HepG2 (cell line): ENCODE data around the gene CARMIL3. TPM values are rescaled to one million over a fixed set of nuclear protein-coding genes. Genes with fewer than 3 reads are reported as not detected.
A peak's percentile ranks its signal among the peaks of the same experiment; 100 is the strongest.

ENCODE experiments used
- ATAC-seq: fragments of 200-7000 bp; cut with Tn5 transposase; 3 replicates; pipeline ENCODE4 v1.9.1; 2020; ENCODE audit warnings: mild to moderate bottlenecking, moderate library complexity
- BruUV-seq: library from RNA; stranded (reverse); fragments of 400-500 nt; replicated peaks from 2 replicates; lab custom pipeline; 2021; lab: Mats Ljungman, UMichigan
- CTCF ChIA-PET: fragments of 300-600 bp; formaldehyde crosslinking; extraction: SDS; loops from one replicate; lab custom pipeline; 2021; ENCODE audit warnings: low total read pairs, inconsistent platforms, low intra/inter-chr PET ratio; lab: Yijun Ruan, JAX
- POLR2A ChIA-PET: fragments of 350-600 bp; sonication (Branson Sonifier 250); formaldehyde crosslinking; loops from one replicate; lab custom pipeline; 2020; ENCODE audit warnings: antibody characterized with exemption, inconsistent platforms; lab: Yijun Ruan, JAX
- DNase-seq: peaks from one replicate; pipeline ENCODE4 v3.0.0-alpha.2; 2015; ENCODE audit warnings: low spot score
- FAIRE-seq: peaks from 3 replicates; lab custom pipeline; 2011; peaks lifted over from hg19 to GRCh38; lab: Jason Lieb, UNC
- H2AFZ ChIP-seq: one replicate; pipeline ENCODE4 v1.6.1; 2011; ENCODE audit warnings: low read length, inconsistent platforms
- H3K27ac ChIP-seq: fragments of 300-600 bp; 3 replicates; pipeline ENCODE4 v1.8.0; 2011; ENCODE audit warnings: mixed run types, mild to moderate bottlenecking, mixed read lengths, low read length, inconsistent platforms; ENCODE audit not compliant: insufficient read depth; ENCODE audit errors: extremely low read length
- H3K27me3 ChIP-seq, 2 experiments: fragments of 200-600 bp in 1 of 2; 2 replicates in 1 of 2; 3 replicates in 1 of 2; pipeline versions ENCODE4 v1.6.0 to v1.8.0; 2011; ENCODE audit warnings: low read length in 2 of 2, mild to moderate bottlenecking in 2 of 2, moderate library complexity in 2 of 2, inconsistent platforms in 1 of 2; ENCODE audit not compliant: insufficient read depth in 2 of 2, control insufficient read depth in 1 of 2
- H3K36me3 ChIP-seq, 2 experiments: fragments of 200-600 bp in 1 of 2; replicated peaks in 1 of 2; 2 replicates in 1 of 2; 3 replicates in 1 of 2; pipeline versions ENCODE4 v1.5.1 to v1.8.0; 2011; ENCODE audit warnings: low read length in 2 of 2, inconsistent platforms in 1 of 2; ENCODE audit not compliant: insufficient read depth in 2 of 2, control insufficient read depth in 1 of 2
- H3K4me1 ChIP-seq: 2 replicates; pipeline ENCODE4 v1.5.1; 2012; ENCODE audit warnings: low read length, inconsistent platforms; ENCODE audit not compliant: insufficient read depth
- H3K4me2 ChIP-seq: 2 replicates; pipeline ENCODE4 v1.6.0; 2011; ENCODE audit warnings: low read depth, low read length, inconsistent platforms
- H3K4me3 ChIP-seq, 3 experiments: fragments of 200-600 bp in 1 of 3; sonication (generic), shearing (Covaris generic) in 1 of 3; replicated peaks in 1 of 3; 2 replicates each; pipeline ENCODE4 v1.5.1; 2011 to 2016; ENCODE audit warnings: low read length in 3 of 3, inconsistent platforms in 2 of 3, low read depth in 2 of 3, mild to moderate bottlenecking in 2 of 3, control low read depth in 1 of 3, mixed read lengths in 1 of 3; ENCODE audit not compliant: insufficient read depth in 1 of 3
- H3K79me2 ChIP-seq: one replicate; pipeline ENCODE4 v1.6.1; 2011; ENCODE audit warnings: low read length, inconsistent platforms; ENCODE audit not compliant: insufficient read depth
- H3K9ac ChIP-seq: 2 replicates; pipeline ENCODE4 v1.6.0; 2011; ENCODE audit warnings: mild to moderate bottlenecking, low read depth, low read length, inconsistent platforms; ENCODE audit not compliant: insufficient read depth
- H3K9me3 ChIP-seq: 2 replicates; pipeline ENCODE4 v1.5.1; 2012; ENCODE audit warnings: mild to moderate bottlenecking, low read length
- H4K20me1 ChIP-seq: 2 replicates; pipeline ENCODE4 v1.6.0; 2011; ENCODE audit warnings: inconsistent platforms, mild to moderate bottlenecking, low read length, moderate library complexity; ENCODE audit not compliant: insufficient read depth
- ATM ChIP-seq: fragments of 450-650 bp; IDR thresholded peaks from 2 replicates; pipeline ENCODE4 v1.7.1; 2017; ENCODE audit warnings: mild to moderate bottlenecking, borderline replicate concordance
- BORCS8-MEF2B ChIP-seq: sonication (generic); formaldehyde crosslinking; IDR thresholded peaks from 2 replicates; pipeline ENCODE4 v1.8.0; 2022; ENCODE audit warnings: mild to moderate bottlenecking, missing genetic modification reagents
- DR1 ChIP-seq: sonication (generic); formaldehyde crosslinking; IDR thresholded peaks from 2 replicates; pipeline ENCODE4 v1.8.0; 2021; ENCODE audit warnings: mild to moderate bottlenecking, missing genetic modification reagents, inconsistent platforms
- FLYWCH1 ChIP-seq: sonication (generic); formaldehyde crosslinking; IDR thresholded peaks from 2 replicates; pipeline ENCODE4 v1.8.1; 2023; ENCODE audit warnings: mild to moderate bottlenecking, missing genetic modification reagents
- FOXJ3 ChIP-seq: sonication (generic); formaldehyde crosslinking; IDR thresholded peaks from 2 replicates; pipeline ENCODE4 v1.4.0; 2020; ENCODE audit warnings: missing genetic modification reagents, mild to moderate bottlenecking, borderline replicate concordance
- GABPA ChIP-seq, 2 experiments: IDR thresholded peaks; 2 replicates each; pipeline ENCODE4 v1.6.1; 2011 to 2016; ENCODE audit warnings: low read depth in 2 of 2, low read length in 1 of 2, missing biosample characterization in 1 of 2, missing genetic modification characterization in 1 of 2
- MTA3 ChIP-seq: sonication (generic); formaldehyde crosslinking; IDR thresholded peaks from 2 replicates; pipeline ENCODE4 v1.4.0; 2020; ENCODE audit warnings: missing genetic modification reagents
- NR2F2 ChIP-seq: IDR thresholded peaks from 2 replicates; pipeline ENCODE4 v1.6.1; 2012; ENCODE audit warnings: low read depth, inconsistent platforms, borderline replicate concordance
- SMAD1 ChIP-seq: sonication (generic); formaldehyde crosslinking; IDR thresholded peaks from 2 replicates; pipeline ENCODE4 v1.4.0; 2020; ENCODE audit warnings: missing genetic modification reagents, low read depth, mild to moderate bottlenecking, borderline replicate concordance
- SRSF1 ChIP-seq: fragments of 200-400 bp; formaldehyde crosslinking; optimal IDR thresholded peaks from 2 replicates; pipeline ENCODE3; 2017; ENCODE audit warnings: mild to moderate bottlenecking, low read depth, low read length, moderate library complexity
- TFAP4 ChIP-seq: sonication (generic); IDR thresholded peaks from 2 replicates; pipeline ENCODE4 v1.6.1; 2016; ENCODE audit warnings: low read depth, borderline replicate concordance
- ZBTB38 ChIP-seq: sonication (generic); formaldehyde crosslinking; IDR thresholded peaks from 2 replicates; pipeline ENCODE4 v1.5.1; 2020; ENCODE audit warnings: mild to moderate bottlenecking, missing genetic modification reagents
- ZNF20 ChIP-seq: sonication (generic); formaldehyde crosslinking; IDR thresholded peaks from 2 replicates; pipeline ENCODE4 v1.4.0; 2020; ENCODE audit warnings: mild to moderate bottlenecking, moderate library complexity, missing genetic modification reagents
- ZNF225 ChIP-seq: sonication (generic); formaldehyde crosslinking; IDR thresholded peaks from 2 replicates; pipeline ENCODE4 v1.4.0; 2020; ENCODE audit warnings: mild to moderate bottlenecking, missing genetic modification reagents
- ZNF264 ChIP-seq: sonication (generic); formaldehyde crosslinking; IDR thresholded peaks from 2 replicates; pipeline ENCODE4 v1.4.0; 2020; ENCODE audit warnings: missing genetic modification reagents
- ZNF382 ChIP-seq: sonication (generic); formaldehyde crosslinking; IDR thresholded peaks from 2 replicates; pipeline ENCODE4 v1.5.0; 2020; ENCODE audit warnings: missing genetic modification reagents, mild to moderate bottlenecking, borderline replicate concordance
- ZNF451 ChIP-seq: sonication (generic); formaldehyde crosslinking; IDR thresholded peaks from 2 replicates; pipeline ENCODE4 v1.5.0; 2020; ENCODE audit warnings: mild to moderate bottlenecking, missing genetic modification reagents
- ZNF576 ChIP-seq: sonication (generic); formaldehyde crosslinking; IDR thresholded peaks from 2 replicates; pipeline ENCODE4 v1.4.0; 2020; ENCODE audit warnings: mild to moderate bottlenecking, missing genetic modification reagents
- ZNF629 ChIP-seq: sonication (generic); formaldehyde crosslinking; conservative IDR thresholded peaks from 2 replicates; pipeline ENCODE4 v1.5.0; 2020; ENCODE audit warnings: missing genetic modification reagents
- ZNF710 ChIP-seq: sonication (generic); formaldehyde crosslinking; IDR thresholded peaks from 2 replicates; pipeline ENCODE4 v1.5.0; 2020; ENCODE audit warnings: mild to moderate bottlenecking, missing genetic modification reagents, borderline replicate concordance
- WGBS: methylation state at CpG from one replicate; pipeline ENCODE4 v1.1.6; 2017; ENCODE audit warnings: low lambda C conversion rate; 5-methylcytosine and 5-hydroxymethylcytosine counted together
- in situ Hi-C: cut with HindIII; loops from 2 replicates; pipeline ENCODE4 v1.10.0; 2017; ENCODE audit warnings: low pct_unique_long_range_greater_than_20kb; ENCODE audit not compliant: extremely low pct_ligation_motif_present
- intact Hi-C: fragments of 100-400 bp; cut with micrococcal nuclease; formaldehyde crosslinking; loops from one replicate; pipeline ENCODE4 v1.10.0; 2022; ENCODE audit not compliant: unreplicated experiment
- polyA plus RNA-seq, 8 experiments: library from polyadenylated mRNA; depleted of rRNA in 3 of 8; stranded (reverse) in 7 of 8; unstranded in 1 of 8; fragments of >200 nt; fragmentation: Illumina TruSeq in 4 of 8; extraction: Trizol in 4 of 8; gene quantifications; 2 replicates each; pipeline versions ENCODE4 v1.2.1 to v1.2.3, GENCODE V29; 2011 to 2016; ENCODE audit warnings: low read depth in 4 of 8, missing spikeins in 1 of 8, mixed read lengths in 1 of 8; ENCODE audit not compliant: insufficient read depth in 1 of 8
- total RNA-seq, 5 experiments: library from RNA; depleted of rRNA; stranded (reverse); fragments of >200 nt; fragmentation: Illumina TruSeq; extraction: Trizol; gene quantifications; 2 replicates each; pipeline ENCODE4 v1.2.3, GENCODE V29; 2016; ENCODE audit warnings: low read depth in 1 of 5

The CARMIL3 gene
- total and polyA plus RNA-seq, 2 of the 13 experiments (the other 11 are each of a cell fraction or from before 2014, with no cell fraction given): 0.27 to 0.55 TPM

- ATAC-seq (no peak), DNase-seq (no peak), FAIRE-seq (no peak)
- TSS peak; percentile 55 for BruUV-seq
- intact Hi-C loops (loop anchor here (5.0 kb wide), 2 partner anchors 111 to 481 kb away; no protein-coding TSS in a partner anchor), in situ Hi-C loops (loop anchor here (5.0 kb wide), 2 partner anchors 36 to 81 kb away; no protein-coding TSS in a partner anchor)
- no peaks in the 10 kb centered on the region for H3K9me3 ChIP-seq
- H3K9ac ChIP-seq: peak overlapping the region; percentile 63
- H3K4me1 ChIP-seq: peaks cover 63% of the 10 kb centered on the region
- peaks cover 0 to 6% of the 10 kb centered on the region in 2 experiments; a peak in 1 of 5 replicates for H3K27me3 ChIP-seq
- H4K20me1 ChIP-seq: 0 out of 2 replicates have a peak, but pooled peaks cover 4% of the 10 kb centered on the region
- H3K4me2 ChIP-seq: peak overlapping the region; percentile 72
- peak overlapping the region in 2 of 3 experiments; percentile 86 to 97; a peak in 3 of 6 replicates for H3K4me3 ChIP-seq
- peaks cover 26% of the 10 kb centered on the region for H3K79me2 ChIP-seq
- ChIA-PET POLR2A (interaction anchor here (0.6 to 14.4 kb wide), 85 partner anchors 8 to 1504 kb away, joined by 3 to 627 read pairs (median 6); partner anchors contain the start of genes ACIN1, AJUBA, BCL2L2 and C14orf119), CTCF (interaction anchor here (1.1 to 3.3 kb wide), 4 partner anchors 16 to 79 kb away, joined by 3 to 15 read pairs (median 8); no protein-coding TSS in a partner anchor)
- peak overlapping the region; percentile 71 for H3K27ac ChIP-seq
- peak overlapping the region; percentile 21 for H2AFZ ChIP-seq
- H3K36me3 ChIP-seq: peaks cover 12 to 15% of the 10 kb centered on the region in 2 experiments
- 79% methylated on average over 19 of the region's 19 CpGs for WGBS
- TF ChIP-seq ZNF264 (CRISPR knock-in tag) (0 out of 2 replicates have a peak, but pooled peaks have one; percentile 12), ZBTB38 (CRISPR knock-in tag) (peak; percentile 67), NR2F2 (no peak), ZNF576 (0 out of 2 replicates have a peak, but pooled peaks have one; percentile 34), ZNF20 (CRISPR knock-in tag) (no peak), ZNF451 (CRISPR knock-in tag) (no peak), SMAD1 (peak; percentile 14; the same call in 1 of the 2 replicates), ZNF710 (CRISPR knock-in tag) (no peak), BORCS8-MEF2B (CRISPR knock-in tag) (no peak; the same call in 1 of the 2 replicates), ATM (no peak), FLYWCH1 (CRISPR knock-in tag) (no peak), FOXJ3 (no peak), ZNF225 (CRISPR knock-in tag) (peak; percentile 87; the same call in 1 of the 2 replicates), DR1 (CRISPR knock-in tag) (no peak), GABPA (IDR thresholded peaks at IDR 0.05; ENCODE audit: low read depth, low read length) (no peak), GABPA (CRISPR knock-in tag; IDR thresholded peaks at IDR 0.05; ENCODE audit: low read depth) (no peak), MTA3 (CRISPR knock-in tag) (0 out of 2 replicates have a peak, but pooled peaks have one; percentile 54), SRSF1 (no peak), TFAP4 (no peak), ZNF629 (CRISPR knock-in tag) (0 out of 2 replicates have a peak, but pooled peaks have one; percentile 20), ZNF382 (no peak)
Measured at GRCh38 chr14:24093207-24093900, 41.5 kb downstream of the CARMIL3 start.
